GM12878 (cell line): Measurements from ENCODE around the gene CCDC177. TPM values are rescaled to one million over a fixed set of nuclear protein-coding genes. Genes with fewer than 3 reads are reported as not detected.

Source experiments
- ATAC-seq: fragments of 200-7000 bp; cut with Tn5 transposase; 3 replicates; pipeline ENCODE4 v1.9.1; 2020; ENCODE audit warnings: mild to moderate bottlenecking, moderate library complexity
- BruUV-seq: library from RNA; stranded (reverse); fragments of 400-500 nt; replicated peaks from 2 replicates; lab custom pipeline; 2021; lab: Mats Ljungman, UMichigan
- CTCF ChIA-PET: fragments of 300-600 bp; sonication (Branson Sonifier 250); formaldehyde crosslinking; extraction: SDS; loops from one replicate; lab custom pipeline; 2021; ENCODE audit warnings: inconsistent platforms; lab: Yijun Ruan, JAX
- POLR2A ChIA-PET: fragments of 350-600 bp; formaldehyde crosslinking; extraction: SDS; loops from one replicate; lab custom pipeline; 2021; ENCODE audit warnings: inconsistent platforms; lab: Charles Lee
- RAD21 ChIA-PET: fragments of 300-600 bp; sonication (Branson Sonifier 250); formaldehyde crosslinking; loops from one replicate; lab custom pipeline; 2023; ENCODE audit warnings: antibody characterized with exemption; ENCODE audit not compliant: unreplicated experiment; lab: Charles Lee
- SMC1A ChIA-PET: fragments of 300-600 bp; sonication (Branson Sonifier 250); formaldehyde crosslinking; loops from one replicate; lab custom pipeline; 2023; ENCODE audit not compliant: unreplicated experiment, uncharacterized antibody; lab: Charles Lee
- DNase-seq: peaks from one replicate; pipeline ENCODE4 v3.0.0-alpha.2; 2011; ENCODE audit warnings: low read depth, low spot score
- FAIRE-seq: peaks from 3 replicates; lab custom pipeline; 2011; peaks lifted over from hg19 to GRCh38; lab: Jason Lieb, UNC
- H2AFZ ChIP-seq: 2 replicates; pipeline ENCODE4 v1.6.0; 2011; ENCODE audit warnings: low read depth, low read length, control low read depth; ENCODE audit not compliant: control insufficient read depth
- H3K27ac ChIP-seq: 2 replicates; pipeline ENCODE4 v1.5.1; 2011; ENCODE audit warnings: control low read depth; ENCODE audit not compliant: control insufficient read depth, insufficient read depth
- H3K27me3 ChIP-seq, 2 experiments: replicated peaks in 1 of 2; 2 replicates each; pipeline versions ENCODE4 v1.6.0 to v1.6.1; 2011; ENCODE audit warnings: low read length in 1 of 2; ENCODE audit not compliant: control insufficient read depth in 2 of 2, insufficient read depth in 2 of 2
- H3K36me3 ChIP-seq, 2 experiments: 2 replicates each; pipeline ENCODE4 v1.5.1; 2011; ENCODE audit warnings: low read length in 1 of 2; ENCODE audit not compliant: control insufficient read depth in 2 of 2, insufficient read depth in 2 of 2
- H3K4me1 ChIP-seq: 2 replicates; pipeline ENCODE4 v1.6.1; 2011; ENCODE audit warnings: mild to moderate bottlenecking, low read length, moderate library complexity, mixed read lengths; ENCODE audit not compliant: control insufficient read depth, insufficient read depth
- H3K4me2 ChIP-seq: 2 replicates; pipeline ENCODE4 v1.6.0; 2011; ENCODE audit warnings: control low read depth; ENCODE audit not compliant: control insufficient read depth, insufficient read depth
- H3K4me3 ChIP-seq: fragments of 200-600 bp; sonication (generic); 2 replicates; pipeline ENCODE4 v1.5.1; 2016
- H3K79me2 ChIP-seq: 2 replicates; pipeline ENCODE4 v1.6.0; 2011; ENCODE audit warnings: low read length; ENCODE audit not compliant: control insufficient read depth, insufficient read depth
- H3K9ac ChIP-seq: 2 replicates; pipeline ENCODE4 v1.8.0; 2011; ENCODE audit warnings: low read length, control low read depth, mixed read lengths; ENCODE audit not compliant: control insufficient read depth, insufficient read depth
- H3K9me3 ChIP-seq: replicated peaks from 3 replicates; pipeline ENCODE4 v1.5.1; 2011; ENCODE audit warnings: mild to moderate bottlenecking, low read length; ENCODE audit not compliant: control insufficient read depth, insufficient read depth
- H4K20me1 ChIP-seq: 2 replicates; pipeline ENCODE4 v1.6.0; 2011; ENCODE audit not compliant: control insufficient read depth, insufficient read depth
- E2F4 ChIP-seq: IDR thresholded peaks from 2 replicates; pipeline ENCODE4 v1.6.1; 2012; ENCODE audit warnings: low read depth, low read length, improper control_type of control experiment
- EGR1 ChIP-seq, 2 experiments: IDR thresholded peaks; 1 replicate in 1 of 2; 2 replicates in 1 of 2; pipeline ENCODE4 v1.6.1; 2011 to 2012; ENCODE audit warnings: low read depth in 2 of 2, low read length in 2 of 2, borderline replicate concordance in 1 of 2, mild to moderate bottlenecking in 1 of 2, moderate library complexity in 1 of 2
- HDAC6 ChIP-seq: fragments of 200-600 bp; sonication (generic); IDR thresholded peaks from one replicate; pipeline ENCODE4 v1.8.0; 2017; ENCODE audit warnings: antibody characterized with exemption; ENCODE audit not compliant: unreplicated experiment
- IKZF1 ChIP-seq: fragments of 450-650 bp; conservative IDR thresholded peaks from 2 replicates; pipeline ENCODE4 v1.6.1; 2017; ENCODE audit warnings: antibody characterized with exemption, mild to moderate bottlenecking
- NBN ChIP-seq: fragments of 450-650 bp; IDR thresholded peaks from 2 replicates; pipeline ENCODE4 v1.6.1; 2016
- POLR2AphosphoS5 ChIP-seq: IDR thresholded peaks from 2 replicates; pipeline ENCODE4 v1.6.1; 2011; ENCODE audit warnings: mild to moderate bottlenecking, low read length, inconsistent platforms
- STAT1 ChIP-seq: fragments of 450-650 bp; conservative IDR thresholded peaks from 2 replicates; pipeline ENCODE4 v1.6.1; 2014; ENCODE audit warnings: antibody characterized with exemption, mild to moderate bottlenecking
- ZNF207 ChIP-seq: fragments of 450-650 bp; IDR thresholded peaks from 2 replicates; pipeline ENCODE4 v1.6.1; 2014; ENCODE audit warnings: antibody characterized with exemption, mild to moderate bottlenecking, borderline replicate concordance
- ZNF24 ChIP-seq: fragments of 450-650 bp; IDR thresholded peaks from 2 replicates; pipeline ENCODE4 v1.6.1; 2017; ENCODE audit warnings: antibody characterized with exemption, mild to moderate bottlenecking
- ZNF592 ChIP-seq: fragments of 450-650 bp; IDR thresholded peaks from 2 replicates; pipeline ENCODE4 v1.6.1; 2017; ENCODE audit warnings: mild to moderate bottlenecking, moderate library complexity
- WGBS: methylation state at CpG from one replicate; pipeline ENCODE4 v1.1.6; 2016; ENCODE audit warnings: low lambda C conversion rate; ENCODE audit not compliant: insufficient replicate concordance, insufficient coverage; ENCODE audit errors: missing lambda C conversion rate; 5-methylcytosine and 5-hydroxymethylcytosine counted together
- in situ Hi-C: fragments of 300-500 bp; cut with MboI; formaldehyde crosslinking; loops from 9 replicates; pipeline ENCODE4 v1.14.3; 2018; ENCODE audit warnings: mixed read lengths
- intact Hi-C: fragments of 100-400 bp; cut with micrococcal nuclease; formaldehyde crosslinking; loops from one replicate; pipeline ENCODE4 v1.14.2; 2022; ENCODE audit not compliant: unreplicated experiment
- polyA plus RNA-seq, 11 experiments: library from polyadenylated mRNA; depleted of rRNA in 4 of 11; unstranded in 6 of 11; stranded (reverse) in 5 of 11; fragments of >200 nt; fragmentation: Nextera tagmentation in 4 of 11; fragmentation: Illumina TruSeq in 1 of 11; extraction: Ambion mirVana in 4 of 11; extraction: Trizol in 1 of 11; gene quantifications; 1 replicate in 1 of 11; 2 replicates in 10 of 11; pipeline versions ENCODE4 v1.2.1 to v1.2.3, GENCODE V29; 2011 to 2016; ENCODE audit warnings: inconsistent platforms in 2 of 11, missing spikeins in 2 of 11, low read depth in 1 of 11
- total RNA-seq, 4 experiments: library from RNA; depleted of rRNA in 3 of 4; stranded (reverse); fragments of >200 nt in 3 of 4; fragmentation: Illumina TruSeq in 1 of 4; extraction: Trizol in 1 of 4; gene quantifications; 2 replicates each; pipeline versions ENCODE4 v1.2.1 to v1.2.3, GENCODE V29; 2013 to 2021

The CCDC177 gene
- total and polyA plus RNA-seq, 10 of the 15 experiments (the other 5 are each of a cell fraction or from before 2014, with no cell fraction given), result not detected

- ChIA-PET SMC1A (interaction anchor here (0.7 to 2.1 kb wide), 15 partner anchors 9 to 1233 kb away, joined by 3 to 12 read pairs (median 4); no protein-coding TSS in a partner anchor), CTCF (interaction anchor here (0.6 to 4.2 kb wide), 23 partner anchors 8 to 628 kb away, joined by 3 to 21 read pairs (median 3); no protein-coding TSS in a partner anchor), RAD21 (interaction anchor here (0.6 to 1.1 kb wide), 4 partner anchors 13 to 251 kb away, joined by 3 to 8 read pairs (median 4); no protein-coding TSS in a partner anchor), POLR2A (no interaction called here)
- H3K79me2 ChIP-seq, result no peaks in the 10 kb centered on the region
- no peak overlapping the region for H2AFZ ChIP-seq
- no peaks in the 10 kb centered on the region for H3K36me3 ChIP-seq
- H3K9me3 ChIP-seq, result no peaks in the 10 kb centered on the region; the same call in 2 of the 3 replicates
- intact Hi-C loops, result no loop called here
- no peaks in the 10 kb centered on the region for H3K4me1 ChIP-seq
- no peak for DNase-seq
- no peak for FAIRE-seq
- 25% methylated on average over 1 of the region's 1 CpG for WGBS
- no peak overlapping the region for H3K4me2 ChIP-seq
- no peaks in the 10 kb centered on the region for H3K27me3 ChIP-seq
- no peak overlapping the region for H3K27ac ChIP-seq
- no peaks in the 10 kb centered on the region for H4K20me1 ChIP-seq
- TF ChIP-seq HDAC6, result no peak
- no peak for TF ChIP-seq EGR1 (IDR thresholded peaks at IDR 0.05; ENCODE audit: borderline replicate concordance in 1 of 2, low read depth in 2 of 2, low read length in 2 of 2)
- TF ChIP-seq POLR2AphosphoS5, result no peak
- TF ChIP-seq ZNF24, result no peak
- TF ChIP-seq E2F4, result no peak
- TF ChIP-seq NBN, result no peak
- no peak for TF ChIP-seq IKZF1
- TF ChIP-seq ZNF207, result no peak
- no peak for TF ChIP-seq STAT1
- TF ChIP-seq ZNF592, result no peak
- H3K9ac ChIP-seq, result no peak overlapping the region
- no peak overlapping the region for H3K4me3 ChIP-seq
- no peak for ATAC-seq
- no TSS peak for BruUV-seq
- in situ Hi-C loops, result loop anchor here (5.0 to 10.0 kb wide), 2 partner anchors 143 to 440 kb away; no protein-coding TSS in a partner anchor
Observed at GRCh38 chr14:69584389-69584788, 9.7 kb upstream of the CCDC177 start.
